Femur (tissue), 1 donor: Measurements from ENCODE around the gene TMEM97.
"Not testable (repeated sequence)": the region's sequence is repeated elsewhere in the genome, so short reads cannot be mapped to it uniquely, and the experiment has no call there.

Experiments used
- DNase-seq: peaks from one replicate; pipeline ENCODE4 v3.0.0-alpha.2; 2017

TMEM97 gene

DNA sequence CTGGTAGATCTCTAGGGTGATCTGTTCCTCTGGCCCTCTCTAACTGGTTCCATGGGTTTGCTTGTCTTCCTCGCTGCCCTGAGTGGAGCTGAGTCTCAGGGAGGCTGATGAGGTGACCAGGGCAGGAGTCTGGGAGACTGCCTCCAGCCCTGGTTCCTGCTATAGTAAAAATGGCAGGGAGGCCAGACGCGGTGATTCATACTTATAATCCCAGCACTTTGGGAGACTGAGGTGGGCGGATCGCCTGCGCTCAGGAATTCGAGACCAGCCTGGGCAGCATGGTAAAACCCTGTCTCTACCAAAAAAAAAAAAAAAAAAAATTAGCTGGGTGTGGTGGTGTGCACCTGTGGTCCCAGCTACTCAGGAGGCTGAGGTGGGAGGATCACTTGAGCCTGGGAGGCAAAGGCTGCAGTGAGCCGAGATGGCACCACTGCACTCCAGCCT is 19.8 kb downstream of the TMEM97 start:
- DNase-seq, result not testable (repeated sequence)

DNA sequence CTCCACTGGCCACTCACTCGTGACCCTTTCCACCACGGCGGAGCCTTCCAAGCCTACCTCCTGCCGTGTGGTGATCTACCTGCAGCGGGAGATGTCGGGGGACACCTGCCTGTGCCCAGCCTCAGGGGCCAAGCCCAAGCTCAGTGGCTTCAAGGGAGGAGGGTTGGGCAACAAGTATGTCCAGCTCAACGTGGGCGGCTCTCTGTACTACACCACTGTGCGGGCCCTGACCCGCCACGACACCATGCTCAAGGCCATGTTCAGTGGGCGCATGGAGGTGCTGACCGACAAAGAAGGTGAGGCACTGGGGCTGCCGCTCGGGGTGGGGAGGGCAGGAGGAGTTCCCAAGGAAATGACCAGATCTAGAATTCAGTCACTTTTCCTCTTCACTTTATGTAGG is 20.4 kb downstream of the TMEM97 start:
- DNase-seq, result no peak

DNA sequence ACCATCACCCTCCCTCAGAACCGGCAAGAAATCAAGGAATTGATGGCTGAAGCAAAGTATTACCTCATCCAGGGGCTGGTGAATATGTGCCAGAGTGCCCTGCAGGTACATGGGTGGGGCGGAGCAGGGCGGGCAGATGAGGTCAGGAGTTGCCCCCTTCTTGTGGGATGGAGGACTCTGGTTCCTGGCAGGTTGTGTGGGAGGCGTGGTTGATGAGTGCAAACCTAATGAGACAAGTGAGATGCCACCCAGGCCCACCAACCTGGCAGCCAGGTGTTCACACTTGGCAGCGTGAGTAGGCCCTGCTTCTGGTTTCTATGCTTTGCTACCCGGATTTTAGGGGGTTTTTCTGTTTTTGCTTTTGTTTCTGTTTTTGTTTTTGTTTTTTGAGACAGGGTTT is 21.4 kb downstream of the TMEM97 start:
- DNase-seq, result no peak

DNA sequence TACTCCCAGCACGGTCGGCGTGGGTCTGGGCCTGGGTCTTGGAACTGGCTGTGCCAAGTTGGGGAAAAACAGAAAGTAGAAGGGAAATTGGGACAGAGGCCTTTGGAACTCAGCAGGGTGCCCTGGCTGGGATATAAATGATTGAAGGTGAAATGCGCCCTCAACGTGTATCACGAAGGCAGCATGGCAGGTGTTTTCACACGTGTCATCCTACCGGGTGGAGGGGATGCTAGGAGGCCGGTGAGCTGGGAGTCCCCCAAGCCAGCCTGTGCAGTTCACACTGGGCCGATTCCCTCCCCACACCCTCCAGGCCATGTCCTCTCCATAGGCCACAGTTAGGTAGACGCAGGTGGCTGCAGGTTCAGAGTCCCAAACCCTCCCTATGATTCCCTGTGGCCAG is 22.5 kb downstream of the TMEM97 start:
- DNase-seq, result no peak

DNA sequence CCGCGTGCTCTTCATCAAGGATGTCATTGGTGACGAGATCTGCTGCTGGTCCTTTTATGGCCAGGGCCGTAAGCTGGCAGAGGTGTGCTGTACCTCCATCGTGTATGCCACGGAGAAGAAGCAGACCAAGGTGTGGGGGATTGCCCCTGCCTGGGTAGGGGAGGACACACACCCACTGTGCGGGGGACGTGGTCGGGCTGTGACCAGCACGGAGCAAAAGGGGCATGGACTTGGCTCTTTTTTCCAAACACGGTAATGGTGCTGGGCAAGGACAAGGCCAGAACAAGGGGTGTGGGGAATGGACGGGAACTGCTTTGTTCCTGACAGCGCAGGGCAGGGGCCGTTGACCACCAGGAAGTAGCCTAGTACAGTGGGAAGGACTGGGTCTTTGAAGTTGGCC is 23.3 kb downstream of the TMEM97 start:
- DNase-seq, result no peak

DNA sequence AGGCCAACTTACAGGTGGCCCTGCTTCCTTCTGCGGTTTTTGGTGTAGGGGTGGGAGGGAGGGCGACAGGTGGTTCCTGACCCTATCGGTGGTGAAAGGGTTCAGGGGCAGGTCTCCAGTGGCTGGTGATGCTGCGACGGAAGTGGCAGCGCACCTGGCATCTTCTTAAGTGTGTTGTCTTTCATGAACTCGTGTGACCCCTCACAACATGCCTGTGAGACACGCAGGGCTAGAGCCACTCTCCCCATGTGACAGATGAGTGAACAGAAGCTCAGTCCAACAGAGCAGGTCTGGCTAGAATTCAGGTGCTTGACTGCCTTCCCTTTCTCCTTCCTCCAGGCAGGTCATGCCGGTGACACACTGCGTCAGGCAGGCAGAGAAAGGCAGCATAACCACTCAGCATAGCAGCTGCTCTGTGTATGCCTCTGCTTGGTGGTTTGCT is 24.5 kb downstream of the TMEM97 start:
- no peak for DNase-seq

DNA sequence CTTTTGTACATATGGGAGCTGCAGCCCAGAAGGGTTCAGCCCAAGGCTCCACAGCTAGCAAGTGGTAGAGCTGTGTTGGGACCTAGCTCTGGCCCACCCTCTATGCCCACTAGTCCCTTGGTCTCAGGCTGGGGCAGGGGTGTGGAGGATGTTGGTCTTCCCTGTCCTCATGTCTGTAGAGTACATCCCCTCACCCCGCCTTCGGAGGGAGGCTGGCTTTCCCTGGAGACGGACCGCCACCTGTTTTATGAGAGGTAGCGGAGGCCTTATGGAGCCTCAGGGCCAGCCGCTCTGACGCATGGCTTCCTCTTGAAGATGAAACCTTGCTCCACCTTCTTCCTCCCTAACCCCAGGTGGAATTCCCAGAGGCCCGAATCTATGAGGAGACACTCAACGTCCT is 25.0 kb downstream of the TMEM97 start:
- DNase-seq, result no peak

DNA sequence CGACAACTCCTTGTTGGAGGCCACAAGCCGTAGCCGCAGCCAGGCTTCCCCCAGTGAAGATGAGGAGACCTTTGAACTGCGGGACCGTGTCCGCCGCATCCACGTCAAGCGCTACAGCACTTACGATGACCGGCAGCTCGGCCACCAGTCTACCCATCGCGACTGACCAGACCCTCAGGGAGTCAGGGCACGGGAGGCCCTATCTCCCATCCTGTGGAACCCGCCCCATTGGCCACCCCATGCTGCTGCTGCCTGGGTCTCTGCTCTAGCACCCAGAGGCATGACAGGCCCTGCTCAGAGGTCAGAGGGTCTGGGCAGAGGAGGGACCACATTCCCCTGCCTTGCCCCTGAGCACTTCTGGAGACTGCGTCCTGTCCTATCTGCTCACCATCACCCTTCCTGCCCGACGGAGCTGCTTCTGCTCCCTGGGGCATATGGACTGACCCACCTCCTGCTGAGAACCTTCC is 25.5 kb downstream of the TMEM97 start:
- DNase-seq, result no peak

DNA sequence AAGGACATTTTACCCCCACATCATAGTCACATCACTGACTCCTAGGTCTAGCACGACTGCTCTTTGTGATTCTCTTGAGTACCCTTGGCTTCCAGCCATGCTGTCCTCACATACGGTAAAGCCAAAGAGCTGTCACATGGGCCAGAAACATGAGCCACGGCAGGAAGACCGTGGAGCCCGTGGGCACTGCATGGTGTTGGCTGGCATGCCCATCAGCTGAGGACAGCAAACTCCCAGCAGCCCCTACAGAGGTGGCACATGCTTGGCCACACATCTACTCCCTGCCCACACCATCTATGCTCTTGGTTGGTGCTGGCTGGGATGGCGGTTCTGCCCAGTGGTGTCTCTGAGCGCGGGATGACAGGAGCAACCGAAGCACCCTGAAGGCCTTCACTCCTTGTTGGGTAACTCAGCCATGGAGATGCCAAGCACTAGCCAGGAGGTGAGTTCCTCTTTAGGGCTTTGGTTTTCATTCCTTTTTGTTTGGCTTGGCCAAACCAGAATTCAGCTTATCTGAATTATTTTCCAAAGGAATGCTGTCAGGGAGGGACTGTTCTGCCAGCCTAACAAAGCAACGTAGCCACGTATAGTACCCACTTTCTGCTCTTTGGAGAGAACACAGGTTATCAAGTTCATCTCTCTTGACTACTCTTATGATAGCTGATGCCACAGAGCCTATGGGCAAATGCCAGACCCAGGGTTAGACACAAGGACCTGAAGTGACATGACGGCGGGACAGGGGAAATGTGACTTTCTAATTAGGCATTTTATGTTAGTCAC is 26.6 kb downstream of the TMEM97 start:
- no peak for DNase-seq

DNA sequence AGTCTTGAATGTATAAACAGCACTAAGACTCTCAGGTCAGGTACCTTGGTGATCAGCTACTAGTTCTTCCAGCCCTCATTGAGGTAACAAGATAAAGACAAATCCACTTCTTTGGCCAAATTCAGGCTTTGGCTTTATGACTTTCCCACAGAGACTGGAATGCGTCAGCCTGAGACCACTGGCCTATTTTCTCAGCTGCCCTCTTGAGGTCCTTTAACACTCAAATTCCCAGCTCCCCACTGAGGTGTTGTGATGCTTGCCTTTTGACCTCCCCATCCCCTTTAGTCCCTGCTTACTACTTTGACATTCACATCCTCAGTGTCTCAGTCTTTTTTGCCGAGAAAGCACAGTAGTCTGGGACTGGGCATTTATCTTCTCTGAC is 27.2 kb downstream of the TMEM97 start:
- no peak for DNase-seq

DNA sequence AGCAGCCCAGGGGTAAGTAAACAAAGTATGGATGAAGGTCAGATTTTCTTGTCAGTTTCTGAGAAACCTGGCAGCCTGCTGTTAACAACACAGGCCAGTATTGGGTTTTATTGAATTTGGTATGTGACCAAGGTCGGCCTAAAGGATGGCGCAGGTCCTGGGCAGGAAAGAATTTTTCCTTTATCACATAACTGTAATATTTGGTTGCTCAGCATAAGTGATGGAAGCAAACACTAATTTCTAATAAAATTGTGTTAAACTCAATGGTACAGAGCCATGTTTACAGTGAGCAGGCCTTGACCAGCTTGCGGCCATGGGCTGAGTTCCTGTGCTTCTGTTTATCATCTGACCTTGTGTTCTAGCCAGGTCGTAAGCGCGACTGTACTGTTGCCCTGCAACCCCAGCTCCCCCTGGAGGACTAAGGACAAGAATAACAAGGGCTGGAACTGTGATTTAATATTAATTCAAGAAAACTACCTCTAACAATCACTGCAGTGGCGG is 27.8 kb downstream of the TMEM97 start:
- DNase-seq, result no peak

DNA sequence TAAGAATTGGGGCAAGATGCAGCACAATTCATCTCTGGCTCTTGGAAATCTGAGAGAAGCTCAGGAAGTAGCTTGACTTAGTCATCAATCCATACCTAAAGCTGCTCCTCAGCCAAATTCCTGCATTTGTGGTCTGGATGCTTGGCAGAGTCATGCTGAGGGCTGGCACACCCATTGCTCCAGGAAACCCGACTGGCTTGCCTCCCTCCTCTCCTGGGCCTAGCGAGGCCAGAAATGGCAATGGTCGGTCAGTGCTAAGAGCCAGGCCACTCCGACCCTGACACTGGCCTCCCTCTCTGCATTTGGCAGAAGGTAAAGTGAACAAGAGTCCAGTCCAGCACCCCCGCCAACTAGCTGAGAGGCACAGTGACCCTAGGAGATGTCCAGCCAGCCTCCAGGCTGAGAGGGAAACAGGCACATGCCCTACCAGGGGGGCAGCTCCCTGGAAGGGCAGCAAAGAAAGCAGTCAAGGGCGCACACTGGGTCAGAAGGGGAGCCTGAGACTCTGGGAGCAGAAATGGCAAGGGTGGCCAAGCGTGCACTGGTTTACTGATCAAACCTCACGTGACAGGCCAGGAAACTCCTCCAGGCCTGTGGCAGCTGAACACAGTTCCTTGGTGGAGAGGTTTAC is 28.4 kb downstream of the TMEM97 start:
- no peak for DNase-seq

DNA sequence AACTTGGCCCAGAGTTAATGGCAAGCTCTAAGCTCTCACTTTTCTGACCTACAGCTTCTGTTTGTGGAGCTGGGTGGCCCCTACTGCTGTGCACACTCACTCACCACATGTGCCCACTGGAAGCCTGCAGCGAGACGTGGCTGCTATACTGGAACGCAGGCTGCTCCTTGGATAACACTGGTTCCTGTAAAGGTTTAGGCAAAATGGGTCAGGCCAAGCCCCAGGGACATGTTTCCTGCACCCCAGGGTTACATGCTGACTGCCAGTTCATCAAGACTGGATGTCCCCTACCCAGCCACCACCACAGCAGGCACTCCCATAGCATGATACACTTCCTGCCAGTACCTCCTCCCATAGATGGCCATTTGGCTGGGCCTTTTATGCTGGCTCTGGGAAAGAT is 30.0 kb downstream of the TMEM97 start:
- DNase-seq, result no peak

DNA sequence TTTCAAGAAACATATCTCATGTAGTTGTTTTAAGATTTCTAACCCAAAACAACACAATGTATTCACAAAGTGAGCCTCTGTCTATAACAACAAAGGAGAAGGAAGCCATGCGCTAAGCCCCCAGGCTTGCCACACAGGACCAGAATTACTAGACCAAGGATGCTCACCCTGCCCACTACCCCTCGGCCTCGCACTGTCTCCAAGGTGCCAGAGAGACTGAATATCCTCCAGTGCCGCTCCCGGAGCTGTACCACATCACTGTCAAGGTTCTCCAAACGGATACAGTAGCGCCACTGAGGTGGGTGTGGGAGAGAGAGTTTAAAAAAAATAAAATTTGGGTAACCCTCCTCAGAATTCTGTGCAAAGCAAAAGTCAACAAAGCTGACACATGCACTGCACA is 31.3 kb downstream of the TMEM97 start:
- no peak for DNase-seq

DNA sequence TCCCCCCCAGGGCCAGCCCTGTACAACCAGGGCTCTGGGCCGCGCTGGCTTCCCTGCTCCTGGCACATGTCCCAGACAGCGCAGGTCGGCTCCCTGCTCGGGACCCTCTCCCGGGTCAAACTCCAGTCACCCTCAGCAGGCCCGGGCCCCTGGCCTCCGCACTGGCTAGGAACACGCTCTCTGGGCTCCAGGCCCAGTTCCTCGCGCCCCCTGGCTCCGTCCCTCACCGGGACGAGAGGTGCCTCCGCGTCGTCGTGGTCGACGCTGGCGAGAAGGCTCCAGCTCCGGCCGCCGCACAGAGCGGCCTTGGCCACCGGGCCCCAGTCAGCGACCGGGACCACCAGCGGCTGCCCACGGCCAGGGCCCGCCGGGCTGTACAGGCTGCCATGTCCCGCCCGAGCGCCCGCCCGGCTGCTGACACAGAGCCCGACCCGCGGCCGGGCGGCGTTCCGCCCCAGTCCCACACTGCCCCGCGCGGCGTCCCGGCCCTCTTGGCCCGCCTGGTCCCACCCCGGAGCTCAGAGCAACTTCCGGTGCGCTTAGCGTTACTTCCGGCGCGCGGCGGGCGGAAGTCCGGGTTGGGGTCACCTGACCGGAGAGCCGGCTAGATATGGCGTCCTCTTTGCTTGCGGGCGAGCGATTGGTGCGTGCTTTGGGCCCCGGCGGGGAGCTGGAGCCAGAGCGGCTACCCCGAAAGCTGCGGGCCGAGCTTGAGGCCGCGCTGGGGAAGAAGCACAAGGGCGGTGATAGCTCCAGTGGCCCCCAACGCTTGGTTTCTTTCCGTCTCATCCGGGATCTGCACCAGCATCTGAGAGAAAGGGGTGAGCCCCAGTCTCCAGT is 38.3 kb downstream of the TMEM97 start, which contains the start of gene POLDIP2:
POLDIP2 (minus strand) TSS at position 467 of the 840 bp plus-strand sequence; CDS start at position 388, 79 bp downstream.
- DNase-seq, result peak; percentile 98

DNA sequence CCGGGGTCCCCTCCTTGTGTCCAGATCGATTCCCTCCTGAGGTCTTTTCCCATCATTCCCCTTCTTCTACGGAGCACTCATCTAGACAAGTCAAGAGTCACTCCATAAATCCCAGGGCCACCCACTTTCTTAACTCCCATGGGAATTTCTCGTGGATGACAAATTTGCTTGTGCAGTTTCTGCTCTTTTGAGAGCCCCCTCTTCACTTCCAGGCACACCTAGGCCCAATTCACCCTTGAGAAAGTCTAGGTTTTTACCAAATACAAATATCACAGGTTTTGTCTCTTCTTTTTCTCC is 38.8 kb downstream of the TMEM97 start:
- DNase-seq, result no peak

DNA sequence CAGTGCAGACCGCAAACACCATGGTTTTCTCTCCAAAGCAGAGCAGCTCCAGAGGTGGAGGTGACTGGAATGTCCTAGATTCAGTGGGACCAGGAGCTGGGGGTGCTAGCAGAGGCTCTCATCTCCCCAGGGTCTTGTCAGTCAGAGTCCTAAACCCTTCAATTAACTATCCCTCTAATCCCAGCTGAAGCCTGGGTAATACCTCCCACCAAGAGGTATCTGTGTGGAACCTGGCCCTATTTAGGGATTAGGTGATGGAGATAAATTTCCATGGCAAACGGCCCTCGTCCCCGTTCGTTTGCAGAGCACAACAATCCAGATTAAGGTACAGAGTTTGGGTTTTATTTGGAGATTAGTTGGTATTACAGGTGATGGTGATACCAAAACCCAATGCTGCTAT is 44.2 kb downstream of the TMEM97 start:
- DNase-seq, result no peak

DNA sequence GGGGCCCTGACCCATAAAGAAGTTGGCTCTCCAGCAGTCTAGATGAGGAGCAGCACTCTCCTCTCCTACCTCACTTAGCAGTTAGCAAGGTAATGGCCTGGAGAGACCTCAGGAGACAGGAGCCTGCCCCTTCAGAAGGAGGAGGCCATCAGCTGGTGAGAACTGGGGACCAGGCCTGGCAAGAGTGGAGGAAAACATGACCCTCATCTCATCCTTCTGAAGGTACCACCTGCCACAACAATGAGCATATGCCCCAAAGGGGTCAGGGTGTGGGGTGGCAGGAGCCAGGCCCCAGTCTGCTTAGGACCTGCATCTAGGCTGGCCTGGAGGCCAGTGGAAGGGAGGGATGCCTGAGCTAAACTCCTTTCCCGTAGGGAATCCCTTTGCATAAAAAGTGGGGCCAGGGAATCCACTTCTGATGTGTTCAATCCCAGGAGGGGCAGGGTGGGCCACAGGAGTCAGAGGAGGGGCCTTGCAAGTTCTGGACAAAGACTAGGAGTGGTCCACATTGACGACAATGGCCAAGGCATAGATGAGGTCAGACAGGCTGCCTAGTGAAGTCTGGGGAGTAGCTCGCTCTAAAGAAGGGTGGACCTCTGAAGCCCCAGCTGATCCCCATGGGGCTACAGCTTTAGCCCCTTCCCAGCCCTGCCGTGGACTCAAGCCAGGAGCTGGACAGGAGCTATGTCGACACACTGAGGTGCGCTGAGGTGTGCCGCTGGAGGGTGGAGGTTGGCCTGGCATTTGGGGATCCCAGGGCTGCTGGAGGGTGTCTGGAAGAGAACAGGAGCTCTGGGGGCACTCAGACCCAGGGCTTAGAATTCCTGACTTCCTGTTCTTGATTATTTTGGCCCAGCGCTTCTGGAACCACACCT is 45.0 kb downstream of the TMEM97 start:
- no peak for DNase-seq

DNA sequence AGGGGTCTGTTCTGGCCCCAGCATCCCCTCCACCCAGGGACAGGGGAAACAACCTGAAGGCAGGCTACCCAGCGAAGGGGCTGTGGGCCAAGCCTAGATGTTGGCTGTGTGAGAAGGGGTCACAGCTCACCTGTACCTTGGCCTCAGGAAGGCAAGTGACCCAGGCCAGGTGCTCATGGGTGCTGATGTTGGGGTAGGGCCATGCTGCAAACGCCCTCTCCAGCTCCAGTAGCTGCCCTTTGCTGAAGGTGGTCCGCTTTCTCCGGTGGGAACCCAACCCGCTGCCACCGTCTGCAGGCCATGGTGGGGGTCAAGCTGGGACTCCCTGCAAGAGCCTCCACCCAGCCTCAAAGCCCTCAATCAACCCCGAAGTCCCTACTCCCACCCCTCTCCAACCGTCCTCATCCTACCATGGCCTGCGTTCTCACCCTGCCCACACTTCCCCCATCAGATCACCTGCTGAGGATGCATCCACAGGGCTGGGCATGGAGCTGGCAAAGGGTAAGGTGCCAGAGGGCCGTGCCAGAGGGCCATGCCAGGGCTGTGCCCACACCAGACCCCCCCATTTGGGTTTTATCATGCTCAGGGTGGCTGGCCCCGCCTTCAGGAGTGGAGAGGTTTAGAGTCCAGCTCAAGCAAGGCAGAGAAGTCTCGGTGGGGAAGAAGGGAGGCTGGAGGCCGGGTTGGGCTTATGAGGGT is 45.8 kb downstream of the TMEM97 start, which contains the start of gene SEBOX:
SEBOX (minus strand) TSS at position 535 of the 699 bp plus-strand sequence; CDS start at position 487, 48 bp downstream.
- no peak for DNase-seq

DNA sequence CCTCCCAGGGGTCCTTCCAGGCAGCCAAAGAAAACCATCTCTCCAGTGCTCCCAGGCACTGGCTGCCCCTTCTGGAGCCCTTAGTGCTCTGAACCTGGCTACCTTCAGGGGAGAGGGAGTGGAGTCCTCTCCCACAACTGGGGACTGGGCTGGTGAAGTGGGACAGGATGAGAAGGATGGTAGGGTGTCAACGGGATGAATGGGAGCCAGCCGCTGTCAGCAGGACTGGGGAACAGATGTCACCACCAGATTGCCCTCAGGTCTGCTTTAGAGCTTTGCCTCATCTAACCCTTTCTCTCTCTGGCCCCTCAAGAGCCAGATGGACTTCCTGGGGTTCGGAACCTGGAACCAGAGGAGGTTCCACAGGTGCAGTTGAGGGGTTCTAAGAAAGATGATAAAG is 46.5 kb downstream of the TMEM97 start:
- DNase-seq, result no peak

DNA sequence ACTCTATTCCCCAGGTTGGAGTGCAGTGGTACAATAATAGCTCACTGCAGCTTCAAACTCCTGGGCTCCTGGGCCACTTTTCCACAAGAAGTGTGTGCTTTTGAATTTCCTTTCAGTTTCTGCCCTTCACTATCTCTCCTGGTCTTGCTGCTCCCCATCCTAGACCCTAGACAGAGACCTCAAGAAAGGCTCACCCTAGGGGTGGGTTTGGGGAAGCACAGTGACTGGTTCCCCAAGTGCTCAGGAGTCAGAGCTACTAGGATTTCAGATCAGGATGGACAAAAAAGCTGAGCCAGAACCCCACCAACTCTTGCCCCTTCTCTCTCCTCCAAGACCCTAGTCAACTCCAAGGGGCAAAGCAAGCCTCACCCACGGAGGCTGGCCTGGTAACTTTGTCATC is 47.6 kb downstream of the TMEM97 start:
- DNase-seq, result no peak
